Caco-2 (cell line): ENCODE data around the gene ZFP1. TPM values are rescaled to one million over a fixed set of nuclear protein-coding genes. Genes with fewer than 3 reads are reported as not detected.

Experiments
- BruUV-seq: library from RNA; stranded (reverse); fragments of 400-500 nt; replicated peaks from 2 replicates; lab custom pipeline; 2021; lab: Mats Ljungman, UMichigan
- CTCF ChIA-PET: fragments of 300-600 bp; sonication (Branson Sonifier 250); formaldehyde crosslinking; loops from one replicate; lab custom pipeline; 2022; ENCODE audit warnings: antibody characterized with exemption; lab: Charles Lee
- POLR2A ChIA-PET: fragments of 300-600 bp; sonication (Branson Sonifier 250); formaldehyde crosslinking; loops from one replicate; lab custom pipeline; 2022; ENCODE audit warnings: antibody characterized with exemption; lab: Charles Lee
- DNase-seq, 2 experiments: peaks; one replicate each; pipeline versions ENCODE4 v3.0.0 to v3.0.0-alpha.2; 2020 to 2022
- H3K27me3 ChIP-seq: replicated peaks from 2 replicates; pipeline ENCODE4 v1.6.0; 2011; ENCODE audit warnings: low read length; ENCODE audit not compliant: control insufficient read depth, insufficient read depth
- H3K36me3 ChIP-seq: 2 replicates; pipeline ENCODE4 v1.5.1; 2011; ENCODE audit warnings: low read length; ENCODE audit not compliant: control insufficient read depth, insufficient read depth
- H3K4me1 ChIP-seq: fragments of 250-450 bp; sonication (Bioruptor Pico); 2 replicates; pipeline ENCODE4 v1.5.1; 2020; ENCODE audit warnings: mild to moderate bottlenecking
- H3K4me3 ChIP-seq: 2 replicates; pipeline ENCODE4 v1.5.1; 2011; ENCODE audit warnings: low read depth, mild to moderate bottlenecking, control low read depth, low read length
- H3K9me3 ChIP-seq: fragments of 250-450 bp; sonication (Bioruptor Pico); 2 replicates; pipeline ENCODE4 v1.5.1; 2020; ENCODE audit warnings: mild to moderate bottlenecking, moderate library complexity
- H3K27ac Mint-ChIP-seq: one replicate; pipeline ENCODE4 v1.8.0; 2022; ENCODE audit warnings: mixed read lengths; ENCODE audit not compliant: unreplicated experiment
- H3K27me3 Mint-ChIP-seq: one replicate; pipeline ENCODE4 v1.8.0; 2022; ENCODE audit warnings: mixed read lengths; ENCODE audit not compliant: insufficient read depth, unreplicated experiment
- H3K36me3 Mint-ChIP-seq: one replicate; pipeline ENCODE4 v1.8.0; 2022; ENCODE audit warnings: mild to moderate bottlenecking, mixed read lengths; ENCODE audit not compliant: insufficient read depth, unreplicated experiment
- H3K4me1 Mint-ChIP-seq: one replicate; pipeline ENCODE4 v1.8.0; 2022; ENCODE audit warnings: low read depth, mixed read lengths; ENCODE audit not compliant: unreplicated experiment
- H3K4me3 Mint-ChIP-seq: one replicate; pipeline ENCODE4 v1.8.0; 2022; ENCODE audit warnings: mild to moderate bottlenecking, moderate library complexity, mixed read lengths; ENCODE audit not compliant: unreplicated experiment
- H3K9me3 Mint-ChIP-seq: one replicate; pipeline ENCODE4 v1.8.0; 2022; ENCODE audit warnings: mixed read lengths; ENCODE audit not compliant: unreplicated experiment
- intact Hi-C: fragments of 100-400 bp; cut with micrococcal nuclease; formaldehyde crosslinking; loops from one replicate; pipeline ENCODE4 v1.10.0; 2022; ENCODE audit not compliant: unreplicated experiment
- total RNA-seq: library from RNA; stranded (reverse); gene quantifications from 2 replicates; pipeline ENCODE4 v1.2.3, GENCODE V29; 2022
- TF ChIP-seq, protein P1 (sequence below), 2 experiments: fragments of 200-600 bp in 1 of 2; IDR thresholded peaks; 1 replicate in 1 of 2; 2 replicates in 1 of 2; pipeline versions ENCODE4 v1.5.1 to v1.8.0; 2011 to 2022; ENCODE audit warnings: antibody characterized with exemption in 1 of 2, control low read depth in 1 of 2, inconsistent platforms in 1 of 2, low read depth in 1 of 2, low read length in 1 of 2, mild to moderate bottlenecking in 1 of 2, moderate library complexity in 1 of 2; ENCODE audit not compliant: insufficient read depth in 1 of 2, severe bottlenecking in 1 of 2, unreplicated experiment in 1 of 2

ZFP1 gene
- total RNA-seq, 1 experiment from 2014 or later, result 11.4 TPM

DNA sequence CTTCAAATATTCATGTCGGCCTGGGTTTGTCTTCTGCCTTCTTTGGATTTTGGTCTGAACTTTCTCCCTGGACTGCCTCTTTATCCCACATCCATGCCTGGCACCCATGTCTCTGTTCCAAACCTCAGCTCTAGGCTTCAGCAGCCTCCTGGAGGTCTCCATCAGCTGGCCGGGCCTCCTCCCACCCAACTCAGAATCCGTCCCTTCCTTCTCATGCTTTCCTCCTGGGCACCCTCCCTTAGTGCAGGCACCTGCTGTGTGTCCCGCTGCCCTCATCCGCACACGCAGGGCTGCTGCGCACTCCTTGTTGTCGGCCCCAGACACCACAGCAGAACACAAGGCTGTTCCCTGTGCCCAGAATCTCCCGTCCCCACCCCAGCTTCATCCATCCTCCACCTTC lies 45.7 kb upstream of the ZFP1 start:
- H3K4me3 Mint-ChIP-seq, result no peak overlapping the region
- Histone ChIP-seq H3K4me1 (no peaks in the 10 kb centered on the region), H3K27me3 (no peaks in the 10 kb centered on the region), H3K9me3 (no peaks in the 10 kb centered on the region), H3K4me3 (no peak overlapping the region), H3K36me3 (peaks cover 6% of the 10 kb centered on the region)
- H3K4me1 Mint-ChIP-seq, result peaks cover 7% of the 10 kb centered on the region
- TF ChIP-seq, protein P1, sequence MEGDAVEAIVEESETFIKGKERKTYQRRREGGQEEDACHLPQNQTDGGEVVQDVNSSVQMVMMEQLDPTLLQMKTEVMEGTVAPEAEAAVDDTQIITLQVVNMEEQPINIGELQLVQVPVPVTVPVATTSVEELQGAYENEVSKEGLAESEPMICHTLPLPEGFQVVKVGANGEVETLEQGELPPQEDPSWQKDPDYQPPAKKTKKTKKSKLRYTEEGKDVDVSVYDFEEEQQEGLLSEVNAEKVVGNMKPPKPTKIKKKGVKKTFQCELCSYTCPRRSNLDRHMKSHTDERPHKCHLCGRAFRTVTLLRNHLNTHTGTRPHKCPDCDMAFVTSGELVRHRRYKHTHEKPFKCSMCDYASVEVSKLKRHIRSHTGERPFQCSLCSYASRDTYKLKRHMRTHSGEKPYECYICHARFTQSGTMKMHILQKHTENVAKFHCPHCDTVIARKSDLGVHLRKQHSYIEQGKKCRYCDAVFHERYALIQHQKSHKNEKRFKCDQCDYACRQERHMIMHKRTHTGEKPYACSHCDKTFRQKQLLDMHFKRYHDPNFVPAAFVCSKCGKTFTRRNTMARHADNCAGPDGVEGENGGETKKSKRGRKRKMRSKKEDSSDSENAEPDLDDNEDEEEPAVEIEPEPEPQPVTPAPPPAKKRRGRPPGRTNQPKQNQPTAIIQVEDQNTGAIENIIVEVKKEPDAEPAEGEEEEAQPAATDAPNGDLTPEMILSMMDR (IDR thresholded peaks at IDR 0.05; ENCODE audit: insufficient read depth in 1 of 2, low read depth in 1 of 2, low read length in 1 of 2, severe bottlenecking in 1 of 2, unreplicated experiment in 1 of 2), result no peak
- no peaks in the 10 kb centered on the region for H3K27me3 Mint-ChIP-seq
- intact Hi-C loops, result no loop called here
- no peak for DNase-seq
- POLR2A ChIA-PET, result no interaction called here
- CTCF ChIA-PET, result no interaction called here
- peaks cover 23% of the 10 kb centered on the region for H3K36me3 Mint-ChIP-seq
- no TSS peak for BruUV-seq
- H3K9me3 Mint-ChIP-seq, result no peaks in the 10 kb centered on the region
- H3K27ac Mint-ChIP-seq, result peak overlapping the region; percentile 26

DNA sequence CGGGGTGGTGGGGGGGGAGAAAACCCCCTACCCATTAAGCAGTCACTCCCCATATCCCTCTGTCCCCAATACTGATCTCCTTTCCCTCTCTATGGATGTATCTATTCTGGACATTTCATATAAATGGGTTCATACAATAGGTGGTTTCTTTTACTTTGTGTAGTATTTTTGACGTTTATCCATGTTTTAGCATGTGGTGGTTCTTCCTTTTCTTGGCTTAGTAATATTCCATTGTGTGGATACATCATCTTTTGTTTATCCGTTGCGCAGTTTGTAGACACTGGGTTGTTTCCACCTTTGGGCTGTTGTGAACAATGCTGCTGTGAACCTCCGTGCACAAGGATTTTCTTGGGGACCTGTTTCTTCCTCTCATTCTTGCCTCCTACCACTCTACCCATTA lies 44.3 kb upstream of the ZFP1 start:
- Mint-ChIP-seq H3K36me3 (peaks cover 33% of the 10 kb centered on the region), H3K4me1 (peaks cover 13% of the 10 kb centered on the region), H3K9me3 (no peaks in the 10 kb centered on the region), H3K27me3 (no peaks in the 10 kb centered on the region), H3K27ac (no peak overlapping the region), H3K4me3 (no peak overlapping the region)
- no peaks in the 10 kb centered on the region for H3K4me1 ChIP-seq
- H3K36me3 ChIP-seq, result peaks cover 6% of the 10 kb centered on the region
- H3K27me3 ChIP-seq, result no peaks in the 10 kb centered on the region
- TF ChIP-seq, protein P1 (IDR thresholded peaks at IDR 0.05; ENCODE audit: insufficient read depth in 1 of 2, low read depth in 1 of 2, low read length in 1 of 2, severe bottlenecking in 1 of 2, unreplicated experiment in 1 of 2), result no peak
- no TSS peak for BruUV-seq
- intact Hi-C loops, result no loop called here
- POLR2A ChIA-PET, result no interaction called here
- CTCF ChIA-PET, result interaction anchor here (0.6 kb wide), 1 partner anchor 9 kb away, joined by 3 read pairs; no protein-coding TSS in a partner anchor
- no peak overlapping the region for H3K4me3 ChIP-seq
- no peak for DNase-seq
- no peaks in the 10 kb centered on the region for H3K9me3 ChIP-seq

DNA sequence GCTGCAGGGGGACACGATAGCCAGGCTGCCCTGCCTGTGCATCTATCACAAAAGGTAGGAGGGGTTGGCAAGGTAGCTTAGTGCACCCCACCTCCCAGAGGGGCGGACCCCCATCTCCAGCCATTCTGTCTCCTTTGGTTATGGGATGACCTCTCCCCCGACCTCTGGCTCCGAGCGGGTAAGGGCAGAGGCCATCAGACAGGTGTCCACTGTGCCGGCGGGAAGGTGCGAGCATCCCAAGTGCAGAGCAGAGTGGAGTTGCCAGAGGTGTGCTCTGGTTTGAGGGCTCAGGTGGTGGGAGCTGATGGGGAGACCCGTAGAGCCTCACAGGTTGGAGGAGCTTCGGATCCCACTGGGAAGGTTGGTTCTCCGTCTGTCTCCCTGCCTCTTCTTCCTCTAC lies 43.5 kb upstream of the ZFP1 start:
- Mint-ChIP-seq H3K4me3 (no peak overlapping the region), H3K27me3 (no peaks in the 10 kb centered on the region), H3K4me1 (peaks cover 13% of the 10 kb centered on the region), H3K27ac (no peak overlapping the region), H3K36me3 (peaks cover 36% of the 10 kb centered on the region), H3K9me3 (no peaks in the 10 kb centered on the region)
- TF ChIP-seq, protein P1 (IDR thresholded peaks at IDR 0.05; ENCODE audit: insufficient read depth in 1 of 2, low read depth in 1 of 2, low read length in 1 of 2, severe bottlenecking in 1 of 2, unreplicated experiment in 1 of 2), result no peak
- CTCF ChIA-PET, result no interaction called here
- POLR2A ChIA-PET, result no interaction called here
- Histone ChIP-seq H3K4me3 (no peak overlapping the region), H3K27me3 (no peaks in the 10 kb centered on the region), H3K36me3 (peaks cover 6% of the 10 kb centered on the region), H3K9me3 (no peaks in the 10 kb centered on the region), H3K4me1 (no peaks in the 10 kb centered on the region)
- DNase-seq, result no peak
- BruUV-seq, result no TSS peak
- intact Hi-C loops, result no loop called here
